Hepatic stellate cell (primary cell): ENCODE measurements around the gene PSMB8.
"Not testable (repeated sequence)": the region's sequence is repeated elsewhere in the genome, so short reads cannot be mapped to it uniquely, and the experiment has no call there.

Experiments
- DNase-seq: peaks from one replicate; pipeline ENCODE4 v3.0.0; 2011; ENCODE audit warnings: low spot score

PSMB8 gene

GRCh38 chr6:32843979-32844838, at the start of gene PSMB8:
Gene PSMB8 (minus strand): TSS chr6:32844047. CDS start chr6:32843996, 51 bp downstream.
- DNase-seq: peak; percentile 93

DNA sequence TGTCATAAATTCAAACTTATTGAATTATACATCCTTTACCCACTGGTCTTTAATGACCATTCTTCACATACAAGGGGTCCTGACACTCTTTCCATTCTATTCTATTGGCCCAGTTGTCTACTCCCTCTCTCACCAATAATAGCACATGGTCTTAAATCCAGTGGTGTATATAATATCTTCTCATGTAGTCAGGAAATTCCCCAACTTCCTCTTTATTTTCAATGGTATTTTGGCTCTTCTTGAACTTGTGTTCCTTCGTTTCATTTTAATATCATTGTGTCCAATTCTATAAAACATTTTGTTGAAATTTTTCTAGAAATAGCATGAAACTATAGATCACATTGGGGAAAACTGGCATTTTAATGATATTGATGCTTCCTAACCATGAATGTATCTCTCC, 47.0 kb upstream of the PSMB8 start:
- no peak for DNase-seq

DNA sequence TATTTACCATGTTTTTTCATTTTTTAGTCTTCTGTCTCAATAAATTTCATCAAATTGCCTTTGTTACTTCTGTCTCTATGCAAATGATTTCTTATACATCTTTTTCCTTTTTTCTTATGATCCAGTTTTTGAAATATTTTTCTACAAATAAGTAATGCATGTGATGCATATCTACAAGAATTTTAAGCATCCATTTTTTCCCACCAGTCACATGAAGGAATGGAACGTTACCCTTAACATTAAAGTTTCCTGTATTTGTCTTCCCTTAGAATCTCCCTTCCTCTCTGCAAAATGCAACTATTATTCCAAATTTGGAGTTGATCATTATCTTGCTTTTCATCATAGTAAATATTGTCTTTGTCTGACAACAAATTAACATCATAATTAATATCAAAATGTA, 45.7 kb upstream of the PSMB8 start:
- DNase-seq: no peak

DNA sequence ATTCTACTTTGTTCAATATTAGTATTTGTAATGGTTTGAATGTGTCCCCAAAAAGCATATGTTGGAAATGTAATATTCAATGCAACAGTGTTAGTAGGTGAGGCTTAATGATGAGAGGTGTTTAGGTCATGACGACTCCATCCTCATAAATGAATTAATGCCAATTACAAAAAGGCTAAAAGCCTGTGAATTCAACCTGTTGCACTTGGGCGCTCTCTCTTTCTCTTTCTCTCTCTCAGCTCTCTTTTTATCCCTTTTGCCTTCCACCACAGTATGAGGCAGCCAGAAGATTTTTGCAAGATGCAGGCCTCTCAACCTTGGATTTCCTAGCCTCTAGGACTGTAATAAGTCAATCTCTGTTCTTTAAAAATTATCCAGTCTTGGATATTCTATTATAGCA, 44.7 kb upstream of the PSMB8 start:
- no peak for DNase-seq

GRCh38 chr6:32887616-32888015, 43.8 kb upstream of the PSMB8 start:
- DNase-seq: no peak

GRCh38 chr6:32886681-32887383, 43.0 kb upstream of the PSMB8 start:
- peak; percentile 55 for DNase-seq

- peak; percentile 35 for DNase-seq
Measured at GRCh38 chr6:32885698-32886286, 41.9 kb upstream of the PSMB8 start.

GRCh38 chr6:32883789-32884188, 39.9 kb upstream of the PSMB8 start:
- DNase-seq: peak; percentile 62

- DNase-seq: peak; percentile 32
Measured at GRCh38 chr6:32882879-32883250, 39.0 kb upstream of the PSMB8 start.

- not testable (repeated sequence) for DNase-seq
Measured at GRCh38 chr6:32880962-32881361, 37.1 kb upstream of the PSMB8 start.

GRCh38 chr6:32879691-32880090, 35.8 kb upstream of the PSMB8 start:
- no peak for DNase-seq

DNA sequence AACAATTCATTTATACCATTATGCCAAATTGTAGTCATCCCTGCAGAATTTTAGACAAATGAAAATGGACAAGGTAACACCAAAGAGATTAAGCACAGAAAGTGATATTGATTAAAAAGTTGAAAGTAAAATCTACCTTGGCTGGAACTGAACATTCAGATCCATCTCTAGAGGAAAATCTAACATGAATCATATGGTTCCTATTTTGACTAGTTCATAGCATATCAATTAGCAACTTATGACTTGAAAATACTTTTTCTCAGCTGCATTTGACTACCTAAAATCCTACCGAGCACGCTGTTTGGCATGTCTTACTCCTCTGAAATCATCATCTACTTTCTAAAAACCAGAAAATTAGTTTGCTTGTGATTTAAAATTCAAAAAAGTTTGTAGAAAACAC, 32.8 kb upstream of the PSMB8 start:
- no peak for DNase-seq

- DNase-seq: not testable (repeated sequence)
Measured at GRCh38 chr6:32873947-32874346, 30.1 kb upstream of the PSMB8 start.

- peak; percentile 35 for DNase-seq
Measured at GRCh38 chr6:32868257-32868788, 24.5 kb upstream of the PSMB8 start.

DNA sequence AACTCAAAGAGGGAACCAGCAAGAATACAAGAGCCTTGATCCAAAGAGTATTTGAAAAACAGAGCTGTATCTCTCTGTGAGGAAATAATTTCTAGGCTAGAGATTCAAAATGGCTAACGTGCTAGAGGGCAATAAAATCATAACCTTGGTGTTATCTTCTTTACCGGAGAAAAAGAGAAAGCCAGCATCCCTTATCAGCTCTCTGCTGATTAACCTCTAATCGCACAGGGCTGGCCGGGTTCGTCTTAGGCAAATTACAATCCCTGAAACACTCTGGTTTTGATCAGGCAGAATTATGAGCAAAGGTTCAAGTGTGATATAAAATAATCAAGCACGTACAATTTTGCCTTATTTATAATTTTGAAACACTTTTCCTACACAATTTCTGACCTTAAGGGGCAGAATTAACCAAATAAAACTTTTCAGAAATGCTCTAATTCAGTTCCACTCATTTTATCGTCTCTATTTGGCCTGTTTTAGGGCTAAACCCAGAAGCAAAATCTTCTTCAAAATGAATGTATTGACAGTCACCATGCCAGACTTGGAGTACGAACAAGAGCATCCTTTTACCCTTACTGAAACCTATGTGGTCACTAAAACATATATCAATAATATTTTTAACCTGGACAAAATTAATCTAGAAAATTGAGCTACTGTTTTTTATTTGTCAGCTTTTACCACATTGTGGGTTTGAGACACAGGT, 23.9 kb upstream of the PSMB8 start:
- DNase-seq: no peak

GRCh38 chr6:32867022-32867477, 23.2 kb upstream of the PSMB8 start:
- DNase-seq: no peak

DNA sequence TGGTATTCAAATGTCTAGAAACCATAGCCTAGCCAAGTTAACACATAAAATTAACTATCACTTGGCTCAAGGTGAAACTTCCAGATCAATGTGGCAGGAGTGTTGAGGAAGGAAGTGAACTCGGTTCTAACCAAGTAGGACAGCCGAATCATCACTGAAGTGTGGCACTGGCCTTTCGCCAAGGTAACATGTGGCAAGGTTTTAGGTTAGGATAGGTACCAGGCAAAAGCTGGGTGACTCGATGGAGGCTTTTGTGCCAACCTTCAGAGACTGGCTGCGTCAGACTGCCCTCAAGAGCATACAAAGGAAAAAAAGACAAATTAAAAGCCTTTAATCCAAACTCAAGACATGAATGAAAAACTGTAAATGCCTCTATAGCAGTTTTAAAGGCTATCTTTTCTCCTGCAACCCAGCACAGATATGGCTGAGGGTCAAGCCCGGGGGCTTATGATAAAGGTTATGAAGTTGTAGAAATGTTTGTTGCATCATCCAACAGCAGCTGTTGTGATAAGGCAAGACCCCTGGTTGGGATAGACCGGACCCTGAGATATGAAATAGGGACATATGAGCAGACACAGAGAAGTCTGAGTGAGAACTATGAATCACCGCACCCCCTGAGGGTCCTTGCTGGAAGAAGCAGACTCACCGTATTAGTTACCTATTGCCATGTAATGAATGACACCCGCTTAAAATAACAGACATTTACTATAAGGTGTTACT, 22.0 kb upstream of the PSMB8 start:
- no peak for DNase-seq

GRCh38 chr6:32862725-32863124, 18.9 kb upstream of the PSMB8 start:
- no peak for DNase-seq

- no peak for DNase-seq
Measured at GRCh38 chr6:32860674-32861073, 16.8 kb upstream of the PSMB8 start.

DNA sequence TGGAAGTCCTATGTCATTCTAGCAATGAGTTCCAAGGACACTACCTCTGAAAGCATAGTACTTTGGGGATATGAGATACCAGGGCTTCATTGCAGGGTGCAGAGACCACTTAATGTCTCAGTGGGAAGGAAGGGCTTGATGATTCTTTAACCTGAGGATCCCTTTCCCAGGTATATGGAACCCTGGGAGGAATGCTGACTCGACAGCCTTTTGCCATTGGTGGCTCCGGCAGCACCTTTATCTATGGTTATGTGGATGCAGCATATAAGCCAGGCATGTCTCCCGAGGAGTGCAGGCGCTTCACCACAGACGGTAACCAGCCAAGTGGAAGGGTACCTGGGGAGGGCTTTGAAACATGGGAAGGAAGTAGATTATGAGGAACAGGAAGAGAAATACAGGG, 14.3 kb upstream of the PSMB8 start:
- DNase-seq: no peak

- DNase-seq: no peak
Measured at GRCh38 chr6:32857156-32857891, 13.5 kb upstream of the PSMB8 start.
